ENCODE measurements around the gene ATXN1.

GRCh38 chr6:16696496-16696895 is 64.8 kb downstream of the ATXN1 start:
- TF ChIP-seq TEAD2 (CRISPR knock-in tag; IDR thresholded peaks at IDR 0.05) (no peak), ARNT (IDR thresholded peaks at IDR 0.05) (no peak), BHLHE40 (IDR thresholded peaks at IDR 0.05; ENCODE audit: low read length) (no peak), ISL2 (CRISPR knock-in tag; IDR thresholded peaks at IDR 0.05) (no peak), GABPB1 (CRISPR knock-in tag; IDR thresholded peaks at IDR 0.05) (no peak), POLR2AphosphoS5 (IDR thresholded peaks at IDR 0.05; ENCODE audit: low read depth, low read length) (no peak), CTCF (CRISPR knock-in tag; IDR thresholded peaks at IDR 0.05) (no peak), ZNF615 (CRISPR knock-in tag; IDR thresholded peaks at IDR 0.05; ENCODE audit: borderline replicate concordance) (no peak), IRF9 (CRISPR knock-in tag; IDR thresholded peaks at IDR 0.05; ENCODE audit: borderline replicate concordance) (no peak)
